ENCODE results near the gene DEPDC5. TPM values are rescaled to one million over a fixed set of nuclear protein-coding genes. Genes with fewer than 3 reads are reported as not detected.
A peak's percentile ranks its signal among the peaks of the same experiment; 100 is the strongest.

DEPDC5 gene
- total RNA-seq, 1 experiment from 2014 or later: 28.1 TPM

DNA sequence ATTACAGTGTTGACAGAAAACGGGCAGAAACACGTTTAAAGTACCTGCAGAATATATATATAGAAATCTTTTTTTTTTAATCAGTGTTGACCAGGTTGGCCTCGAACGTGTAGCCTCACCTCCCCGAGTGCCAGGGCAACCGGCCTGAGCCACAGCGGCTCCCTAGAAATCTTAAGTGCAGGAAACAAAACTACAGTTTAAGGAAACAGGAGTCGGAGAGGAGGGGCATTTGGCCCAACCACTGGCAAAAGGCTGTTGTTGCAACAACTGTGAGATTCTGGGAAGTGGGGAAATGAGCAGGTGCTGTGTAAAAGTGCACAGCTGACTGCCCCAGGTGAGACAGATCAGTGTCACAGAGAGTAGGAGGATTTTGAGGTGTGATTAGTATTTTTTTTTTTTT, 194.2 kb downstream of the DEPDC5 start:
- H3K9me2 ChIP-seq (ENCODE audit: insufficient read depth): no peaks in the 10 kb centered on the region
- peaks cover 39% of the 10 kb centered on the region for H3K4me1 ChIP-seq (replicated peaks; ENCODE audit: insufficient read depth)
- H3K9me3 ChIP-seq (ENCODE audit: insufficient read depth, low read depth): no peaks in the 10 kb centered on the region
- no peak for DNase-seq
- no peaks in the 10 kb centered on the region for H3K27me3 ChIP-seq (ENCODE audit: insufficient read depth, low read depth)
- ChIA-PET POLR2A (ENCODE audit: unreplicated experiment) (interaction anchor here (0.7 kb wide), 1 partner anchor 147 kb away, joined by 4 read pairs; no protein-coding TSS in a partner anchor), CTCF (interaction anchor here (0.7 kb wide), 1 partner anchor 272 kb away, joined by 4 read pairs; no protein-coding TSS in a partner anchor)
- peaks cover 36% of the 10 kb centered on the region; the same call in 1 of the 2 replicates for H3F3A ChIP-seq (ENCODE audit: insufficient read depth, low read depth)
- H2AFZ ChIP-seq: no peak overlapping the region
- no peak overlapping the region for H3K27ac ChIP-seq
- no peak for TF ChIP-seq EZH2 (IDR thresholded peaks at IDR 0.05; ENCODE audit: low read depth)
- TF ChIP-seq, protein P1, sequence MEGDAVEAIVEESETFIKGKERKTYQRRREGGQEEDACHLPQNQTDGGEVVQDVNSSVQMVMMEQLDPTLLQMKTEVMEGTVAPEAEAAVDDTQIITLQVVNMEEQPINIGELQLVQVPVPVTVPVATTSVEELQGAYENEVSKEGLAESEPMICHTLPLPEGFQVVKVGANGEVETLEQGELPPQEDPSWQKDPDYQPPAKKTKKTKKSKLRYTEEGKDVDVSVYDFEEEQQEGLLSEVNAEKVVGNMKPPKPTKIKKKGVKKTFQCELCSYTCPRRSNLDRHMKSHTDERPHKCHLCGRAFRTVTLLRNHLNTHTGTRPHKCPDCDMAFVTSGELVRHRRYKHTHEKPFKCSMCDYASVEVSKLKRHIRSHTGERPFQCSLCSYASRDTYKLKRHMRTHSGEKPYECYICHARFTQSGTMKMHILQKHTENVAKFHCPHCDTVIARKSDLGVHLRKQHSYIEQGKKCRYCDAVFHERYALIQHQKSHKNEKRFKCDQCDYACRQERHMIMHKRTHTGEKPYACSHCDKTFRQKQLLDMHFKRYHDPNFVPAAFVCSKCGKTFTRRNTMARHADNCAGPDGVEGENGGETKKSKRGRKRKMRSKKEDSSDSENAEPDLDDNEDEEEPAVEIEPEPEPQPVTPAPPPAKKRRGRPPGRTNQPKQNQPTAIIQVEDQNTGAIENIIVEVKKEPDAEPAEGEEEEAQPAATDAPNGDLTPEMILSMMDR (conservative IDR thresholded peaks at IDR 0.05): no peak
- H3K36me3 ChIP-seq (ENCODE audit: low read depth): peaks cover 10% of the 10 kb centered on the region
- intact Hi-C loops (cut with micrococcal nuclease; ENCODE audit: unreplicated experiment): loop anchor here (5.0 to 10.0 kb wide), 3 partner anchors 196 to 383 kb away; partner anchors contain the start of genes DEPDC5 and PRR14L
- BruUV-seq (replicated peaks): no TSS peak
- H3K4me3 ChIP-seq: no peak overlapping the region
- H4K20me1 ChIP-seq (ENCODE audit: insufficient read depth): peaks cover 9% of the 10 kb centered on the region
- no peak overlapping the region for H3K4me2 ChIP-seq
- H3K79me2 ChIP-seq (ENCODE audit: low read depth): peaks cover 81% of the 10 kb centered on the region

DNA sequence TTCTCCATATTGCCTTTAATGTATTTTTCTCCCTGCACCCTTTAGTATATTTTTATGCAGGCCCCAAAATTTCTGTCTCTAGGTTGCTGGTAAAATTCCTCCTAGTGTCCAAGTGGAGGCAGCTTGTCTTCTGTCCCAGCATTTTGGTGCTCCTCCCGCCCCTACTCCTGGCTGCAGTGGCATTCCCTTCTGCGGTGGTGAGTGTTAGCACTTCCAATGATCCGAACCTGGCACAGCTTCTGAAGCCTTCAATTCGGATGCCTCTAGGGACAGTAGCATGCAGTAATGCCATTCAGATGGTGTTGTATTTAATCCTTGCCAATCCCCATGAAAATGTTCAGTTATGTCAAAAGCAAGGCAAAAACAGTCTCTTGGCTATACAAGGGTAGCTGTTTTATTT, 196.4 kb downstream of the DEPDC5 start:
- H3K36me3 ChIP-seq (ENCODE audit: low read depth): peaks cover 15% of the 10 kb centered on the region
- H3K27me3 ChIP-seq (ENCODE audit: insufficient read depth, low read depth): no peaks in the 10 kb centered on the region
- no peak overlapping the region for H3K27ac ChIP-seq
- H3F3A ChIP-seq (ENCODE audit: insufficient read depth, low read depth): peaks cover 36% of the 10 kb centered on the region; the same call in 1 of the 2 replicates
- ChIA-PET POLR2A (ENCODE audit: unreplicated experiment) (no interaction called here), CTCF (interaction anchor here (1.1 kb wide), 1 partner anchor 20 kb away, joined by 4 read pairs; no protein-coding TSS in a partner anchor)
- no peaks in the 10 kb centered on the region for H3K9me3 ChIP-seq (ENCODE audit: insufficient read depth, low read depth)
- peaks cover 23% of the 10 kb centered on the region for H4K20me1 ChIP-seq (ENCODE audit: insufficient read depth)
- H3K4me1 ChIP-seq (replicated peaks; ENCODE audit: insufficient read depth): peaks cover 35% of the 10 kb centered on the region
- H3K9me2 ChIP-seq (ENCODE audit: insufficient read depth): no peaks in the 10 kb centered on the region
- peaks cover 98% of the 10 kb centered on the region for H3K79me2 ChIP-seq (ENCODE audit: low read depth)
- TF ChIP-seq, protein P1 (conservative IDR thresholded peaks at IDR 0.05): no peak
- no peak for TF ChIP-seq EZH2 (IDR thresholded peaks at IDR 0.05; ENCODE audit: low read depth)
- H3K4me3 ChIP-seq: no peak overlapping the region
- H2AFZ ChIP-seq: no peak overlapping the region
- BruUV-seq (replicated peaks): no TSS peak
- intact Hi-C loops (cut with micrococcal nuclease; ENCODE audit: unreplicated experiment): no loop called here
- DNase-seq: no peak
- no peak overlapping the region for H3K4me2 ChIP-seq

DNA sequence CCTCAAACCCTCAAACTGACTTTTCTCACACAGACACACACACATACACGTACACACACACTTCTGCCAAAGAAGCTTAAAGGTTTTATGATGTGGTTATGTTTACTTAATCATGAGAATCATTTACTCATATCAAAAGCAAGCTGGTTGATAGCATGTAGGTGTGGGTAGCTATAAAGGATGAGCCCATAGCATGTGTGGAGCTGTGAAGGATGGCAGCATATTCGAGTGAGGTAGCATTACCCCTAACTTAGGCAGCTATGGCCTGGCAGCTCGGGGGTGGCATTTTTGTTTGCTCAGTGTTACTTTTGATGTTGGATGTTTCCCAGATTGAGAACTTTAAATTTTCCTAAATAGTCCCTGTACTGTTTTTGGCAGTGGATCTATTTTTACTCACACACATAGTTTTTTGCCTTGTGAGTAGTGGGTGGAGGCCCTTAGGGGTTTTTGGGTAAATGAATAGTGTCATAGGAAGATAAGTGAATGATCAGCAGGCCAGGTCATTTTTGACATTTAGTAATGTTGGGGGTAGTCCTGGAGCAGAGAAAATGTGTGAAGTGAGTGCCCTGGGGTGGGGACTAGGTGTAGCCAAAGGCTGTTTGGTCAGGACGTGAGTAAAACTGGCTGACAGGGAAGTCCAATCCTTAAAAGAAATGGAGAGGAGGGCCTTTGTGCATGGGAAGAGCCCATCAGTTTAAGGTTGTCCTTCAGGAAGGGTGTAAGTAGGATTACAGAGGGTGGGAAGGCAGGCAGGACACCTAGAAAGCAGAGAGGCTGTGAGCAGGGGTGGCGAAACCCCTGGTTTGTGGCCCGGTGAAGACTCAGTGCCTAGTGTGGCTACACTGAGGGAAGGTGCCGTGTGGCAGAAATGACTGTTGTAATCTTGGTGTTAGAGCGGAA, 197.6 kb downstream of the DEPDC5 start:
- Histone ChIP-seq H4K20me1 (ENCODE audit: insufficient read depth) (peaks cover 19% of the 10 kb centered on the region), H3K9me2 (ENCODE audit: insufficient read depth) (no peaks in the 10 kb centered on the region), H3K27me3 (ENCODE audit: insufficient read depth, low read depth) (no peaks in the 10 kb centered on the region), H3F3A (ENCODE audit: insufficient read depth, low read depth) (peaks cover 35% of the 10 kb centered on the region; the same call in 1 of the 2 replicates), H3K79me2 (ENCODE audit: low read depth) (peaks cover 87% of the 10 kb centered on the region), H2AFZ (no peak overlapping the region), H3K27ac (peak overlapping the region; percentile 33), H3K9me3 (ENCODE audit: insufficient read depth, low read depth) (no peaks in the 10 kb centered on the region), H3K36me3 (ENCODE audit: low read depth) (peaks cover 24% of the 10 kb centered on the region), H3K4me2 (no peak overlapping the region), H3K4me1 (replicated peaks; ENCODE audit: insufficient read depth) (peaks cover 27% of the 10 kb centered on the region), H3K4me3 (no peak overlapping the region)
- intact Hi-C loops (cut with micrococcal nuclease; ENCODE audit: unreplicated experiment): no loop called here
- ChIA-PET POLR2A (ENCODE audit: unreplicated experiment) (no interaction called here), CTCF (no interaction called here)
- no peak for DNase-seq
- no TSS peak for BruUV-seq (replicated peaks)
- TF ChIP-seq EZH2 (IDR thresholded peaks at IDR 0.05; ENCODE audit: low read depth): no peak
- TF ChIP-seq, protein P1 (conservative IDR thresholded peaks at IDR 0.05): no peak

All from PC-9 (cell line).